PFSK-1 (cell line): Measurements from ENCODE around the gene OPN5.

Experiments used
- FOXP2 ChIP-seq: optimal IDR thresholded peaks from 2 replicates; pipeline ENCODE3; 2011; ENCODE audit warnings: borderline replicate concordance, control low read depth, inconsistent platforms; ENCODE audit not compliant: insufficient read depth; ENCODE audit errors: extremely low read length, extremely low read depth
- POLR2AphosphoS5 ChIP-seq: IDR thresholded peaks from 2 replicates; pipeline ENCODE4 v1.6.1; 2012; ENCODE audit warnings: low read depth, mild to moderate bottlenecking, control low read depth, low read length, moderate library complexity
- SIN3A ChIP-seq: IDR thresholded peaks from 2 replicates; pipeline ENCODE4 v1.6.1; 2012; ENCODE audit warnings: mild to moderate bottlenecking, low read length, moderate library complexity, borderline replicate concordance; ENCODE audit not compliant: insufficient read depth
- TAF1 ChIP-seq: IDR thresholded peaks from 2 replicates; pipeline ENCODE4 v1.6.1; 2012; ENCODE audit warnings: low read length, control low read depth, borderline replicate concordance; ENCODE audit not compliant: insufficient read depth
- TF ChIP-seq, protein P1 (sequence below), 2 experiments: IDR thresholded peaks; 2 replicates each; pipeline versions ENCODE4 v1.6.1 to v1.8.0; 2011 to 2012; ENCODE audit warnings: low read depth in 2 of 2, low read length in 2 of 2, control low read depth in 1 of 2, inconsistent platforms in 1 of 2, mild to moderate bottlenecking in 1 of 2, moderate library complexity in 1 of 2; ENCODE audit not compliant: insufficient read depth in 1 of 2

The OPN5 gene

DNA sequence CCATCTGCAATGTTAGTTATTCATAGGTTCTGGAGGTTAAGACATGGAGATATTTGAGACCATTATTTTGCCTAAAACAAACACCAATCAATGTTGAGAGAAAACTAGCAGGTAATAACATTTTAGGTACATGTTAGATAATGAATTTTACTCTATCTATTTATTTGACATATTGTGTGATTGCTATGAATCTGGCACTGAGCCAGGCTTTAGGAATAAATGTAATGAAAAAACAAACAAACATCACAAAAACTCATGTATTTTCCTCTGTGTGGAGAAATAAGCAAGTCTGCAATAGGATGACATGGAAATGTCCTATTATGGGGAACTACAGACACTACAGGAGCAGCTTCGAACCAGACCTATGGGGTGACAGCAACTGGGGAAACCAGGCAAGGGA lies 57.8 kb downstream of the OPN5 start:
- TF ChIP-seq SIN3A (no peak), TAF1 (no peak), FOXP2 (no peak), POLR2AphosphoS5 (no peak)
- TF ChIP-seq, protein P1, sequence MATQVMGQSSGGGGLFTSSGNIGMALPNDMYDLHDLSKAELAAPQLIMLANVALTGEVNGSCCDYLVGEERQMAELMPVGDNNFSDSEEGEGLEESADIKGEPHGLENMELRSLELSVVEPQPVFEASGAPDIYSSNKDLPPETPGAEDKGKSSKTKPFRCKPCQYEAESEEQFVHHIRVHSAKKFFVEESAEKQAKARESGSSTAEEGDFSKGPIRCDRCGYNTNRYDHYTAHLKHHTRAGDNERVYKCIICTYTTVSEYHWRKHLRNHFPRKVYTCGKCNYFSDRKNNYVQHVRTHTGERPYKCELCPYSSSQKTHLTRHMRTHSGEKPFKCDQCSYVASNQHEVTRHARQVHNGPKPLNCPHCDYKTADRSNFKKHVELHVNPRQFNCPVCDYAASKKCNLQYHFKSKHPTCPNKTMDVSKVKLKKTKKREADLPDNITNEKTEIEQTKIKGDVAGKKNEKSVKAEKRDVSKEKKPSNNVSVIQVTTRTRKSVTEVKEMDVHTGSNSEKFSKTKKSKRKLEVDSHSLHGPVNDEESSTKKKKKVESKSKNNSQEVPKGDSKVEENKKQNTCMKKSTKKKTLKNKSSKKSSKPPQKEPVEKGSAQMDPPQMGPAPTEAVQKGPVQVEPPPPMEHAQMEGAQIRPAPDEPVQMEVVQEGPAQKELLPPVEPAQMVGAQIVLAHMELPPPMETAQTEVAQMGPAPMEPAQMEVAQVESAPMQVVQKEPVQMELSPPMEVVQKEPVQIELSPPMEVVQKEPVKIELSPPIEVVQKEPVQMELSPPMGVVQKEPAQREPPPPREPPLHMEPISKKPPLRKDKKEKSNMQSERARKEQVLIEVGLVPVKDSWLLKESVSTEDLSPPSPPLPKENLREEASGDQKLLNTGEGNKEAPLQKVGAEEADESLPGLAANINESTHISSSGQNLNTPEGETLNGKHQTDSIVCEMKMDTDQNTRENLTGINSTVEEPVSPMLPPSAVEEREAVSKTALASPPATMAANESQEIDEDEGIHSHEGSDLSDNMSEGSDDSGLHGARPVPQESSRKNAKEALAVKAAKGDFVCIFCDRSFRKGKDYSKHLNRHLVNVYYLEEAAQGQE (IDR thresholded peaks at IDR 0.05; ENCODE audit: insufficient read depth in 1 of 2, low read depth in 2 of 2, low read length in 2 of 2): no peak

DNA sequence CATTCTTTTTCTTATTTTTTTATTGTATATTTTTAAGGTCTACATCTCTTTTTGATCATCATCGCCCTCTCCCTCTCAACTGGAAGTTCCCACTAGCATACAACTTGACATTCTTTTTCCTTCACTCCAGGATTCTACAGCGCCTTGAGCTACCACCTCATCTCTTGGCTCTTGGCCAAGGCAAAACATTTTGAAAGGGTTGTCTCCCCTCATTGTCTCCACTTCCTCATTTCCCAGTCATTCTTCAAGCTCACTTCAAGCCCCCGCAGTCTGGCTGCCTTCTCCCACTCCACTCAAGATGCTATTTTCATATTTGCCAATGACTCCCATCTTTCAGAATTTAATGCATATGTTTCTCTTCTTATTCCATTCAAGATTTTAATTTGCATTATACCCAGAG lies 63.0 kb downstream of the OPN5 start:
- no peak for TF ChIP-seq POLR2AphosphoS5
- TF ChIP-seq, protein P1 (IDR thresholded peaks at IDR 0.05; ENCODE audit: insufficient read depth in 1 of 2, low read depth in 2 of 2, low read length in 2 of 2): no peak

DNA sequence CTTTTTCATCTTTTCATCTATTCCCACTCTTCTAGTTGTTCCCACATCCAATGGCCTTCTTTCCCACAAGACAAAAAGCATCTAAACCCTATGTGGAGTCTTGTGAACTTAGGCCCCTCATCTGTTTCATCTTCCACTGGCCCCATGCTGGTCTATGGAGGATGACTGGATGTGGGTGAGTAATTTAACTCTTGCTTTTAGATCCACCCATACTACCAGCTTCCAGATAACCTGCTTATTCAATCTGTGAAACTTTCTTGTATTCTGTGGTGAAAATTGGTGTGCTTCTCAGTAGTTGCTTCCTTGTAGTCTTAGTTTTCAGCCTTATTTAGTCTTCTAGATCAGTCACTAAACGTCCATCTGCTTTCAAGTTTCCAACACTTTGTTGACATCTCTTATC lies 64.9 kb downstream of the OPN5 start:
- TF ChIP-seq FOXP2: no peak
- no peak for TF ChIP-seq POLR2AphosphoS5
- no peak for TF ChIP-seq TAF1
- TF ChIP-seq, protein P1 (IDR thresholded peaks at IDR 0.05; ENCODE audit: insufficient read depth in 1 of 2, low read depth in 2 of 2, low read length in 2 of 2): no peak
- TF ChIP-seq SIN3A: no peak

DNA sequence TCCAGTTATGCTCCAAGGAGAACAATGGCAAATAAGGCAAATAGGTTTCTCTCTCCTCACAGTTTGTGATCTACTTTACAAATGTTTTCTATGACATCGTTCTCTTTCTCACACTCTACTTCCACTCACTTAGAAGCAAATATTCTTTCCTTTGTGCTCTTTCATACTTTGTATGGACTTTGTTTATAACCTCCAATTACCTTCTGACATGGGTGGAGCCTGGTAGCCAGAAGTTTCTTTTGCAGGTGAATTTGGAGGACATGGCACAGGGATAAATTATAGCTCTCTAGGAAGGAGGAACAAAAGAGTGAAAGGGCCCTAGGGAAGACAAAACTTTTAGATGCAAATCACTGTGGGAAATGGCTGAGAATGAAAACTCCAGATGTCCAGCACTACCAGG lies 69.3 kb downstream of the OPN5 start:
- TF ChIP-seq FOXP2 (no peak), SIN3A (no peak)

DNA sequence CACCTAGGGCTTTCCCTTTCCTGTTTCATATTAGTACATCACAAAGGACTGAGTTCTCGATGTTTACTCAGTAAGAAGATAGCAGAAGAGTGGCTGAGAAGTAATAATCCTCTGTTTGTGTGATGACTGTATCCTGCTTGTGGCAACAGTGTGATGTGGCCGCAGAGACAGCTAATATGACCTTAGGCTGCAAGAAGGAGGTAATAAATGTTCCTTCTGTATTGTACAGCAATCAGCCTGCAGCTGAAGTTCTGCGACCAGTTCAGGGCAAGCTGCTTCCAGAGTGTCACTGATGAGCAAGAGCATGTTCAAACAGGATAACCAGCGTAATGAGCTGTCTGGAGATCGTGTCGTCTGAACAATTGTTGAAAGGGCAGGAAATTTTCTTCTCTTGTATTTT lies 70.9 kb downstream of the OPN5 start:
- no peak for TF ChIP-seq POLR2AphosphoS5

DNA sequence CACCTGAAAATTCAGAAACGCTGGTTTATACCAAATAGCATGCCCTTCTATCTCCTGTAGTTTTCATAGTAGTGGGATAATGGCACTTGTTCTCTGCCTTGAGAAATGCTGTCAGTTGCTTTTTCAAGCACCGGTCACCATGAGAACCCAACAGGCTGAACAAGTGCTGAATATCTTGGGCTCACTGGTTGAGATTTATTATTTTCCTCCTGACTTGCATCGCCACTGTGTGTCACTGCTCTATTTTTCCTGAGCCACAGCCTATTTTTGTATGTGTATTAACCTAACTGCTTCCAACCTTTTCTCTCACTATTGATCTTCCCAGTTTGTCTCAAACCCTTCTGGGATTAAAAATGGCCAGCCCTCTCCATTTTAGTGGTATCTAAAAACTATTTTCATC lies 71.9 kb downstream of the OPN5 start:
- TF ChIP-seq, protein P1 (IDR thresholded peaks at IDR 0.05; ENCODE audit: insufficient read depth in 1 of 2, low read depth in 2 of 2, low read length in 2 of 2): no peak
- no peak for TF ChIP-seq FOXP2
- TF ChIP-seq SIN3A: no peak
- TF ChIP-seq POLR2AphosphoS5: no peak
- TF ChIP-seq TAF1: no peak
